Breast epithelium (tissue), 4 donors: ENCODE results near the gene NCK2. TPM values are rescaled to one million over a fixed set of nuclear protein-coding genes. Genes with fewer than 3 reads are reported as not detected.

Experiments used
- DNase-seq, 2 donors: peaks; one replicate each; pipeline ENCODE4 v3.0.0-alpha.2; 2019; ENCODE audit warnings: low spot score in 2 of 2
- H3K27ac ChIP-seq, 2 donors: fragments of 200-600 bp; sonication (generic) in 1 of 2; one replicate each; pipeline ENCODE4 v1.5.1; 2016 to 2019; ENCODE audit warnings: mild to moderate bottlenecking in 1 of 2
- H3K27me3 ChIP-seq, 2 donors: fragments of 200-600 bp; sonication (generic) in 1 of 2; one replicate each; pipeline versions ENCODE4 v1.5.1 to v1.6.0; 2017 to 2019; ENCODE audit warnings: control low read depth in 1 of 2, mild to moderate bottlenecking in 1 of 2
- H3K36me3 ChIP-seq: fragments of 200-600 bp; one replicate; pipeline ENCODE4 v1.5.1; 2019
- H3K4me1 ChIP-seq, 2 donors: fragments of 200-600 bp; sonication (generic); one replicate each; pipeline ENCODE4 v1.5.1; 2016 to 2019; ENCODE audit warnings: control low read depth in 1 of 2
- H3K4me3 ChIP-seq, 3 donors: fragments of 200-600 bp; sonication (generic); 1 replicate in 2 of 3; 2 replicates in 1 of 3; pipeline ENCODE4 v1.5.1; 2016 to 2019; ENCODE audit warnings: mild to moderate bottlenecking in 3 of 3, moderate library complexity in 2 of 3
- H3K9me3 ChIP-seq, 2 donors: fragments of 200-600 bp; sonication (generic) in 1 of 2; one replicate each; pipeline ENCODE4 v1.5.1; 2016 to 2019; ENCODE audit warnings: control low read depth in 1 of 2
- POLR2A ChIP-seq: fragments of 450-650 bp; IDR thresholded peaks from one replicate; pipeline ENCODE4 v1.6.1; 2016; ENCODE audit warnings: antibody characterized with exemption, mild to moderate bottlenecking, moderate library complexity
- POLR2AphosphoS5 ChIP-seq, 3 donors: sonication (generic); formaldehyde crosslinking; IDR thresholded peaks; one replicate each; pipeline ENCODE4 v1.6.1; 2017; ENCODE audit warnings: antibody characterized with exemption in 3 of 3
- intact Hi-C: fragments of 100-400 bp; cut with DNase I; formaldehyde crosslinking; loops from one replicate; pipeline ENCODE4 v1.15.1; 2023; ENCODE audit warnings: low total_unique reads
- total RNA-seq, 3 donors: library from RNA; depleted of rRNA; stranded (reverse); fragments of >200 nt; gene quantifications; one replicate each; pipeline ENCODE4 v1.1.0, GENCODE V29; 2016
- TF ChIP-seq, protein P1 (sequence below), 3 donors: fragments of 450-650 bp; IDR thresholded peaks; one replicate each; pipeline ENCODE4 v1.5.1; 2016 to 2017; ENCODE audit warnings: antibody characterized with exemption in 3 of 3, mild to moderate bottlenecking in 3 of 3, moderate library complexity in 3 of 3

Gene NCK2
- total RNA-seq, 3 donors from 2014 or later: 42.0 to 54.3 (median 46.9) TPM

DNA sequence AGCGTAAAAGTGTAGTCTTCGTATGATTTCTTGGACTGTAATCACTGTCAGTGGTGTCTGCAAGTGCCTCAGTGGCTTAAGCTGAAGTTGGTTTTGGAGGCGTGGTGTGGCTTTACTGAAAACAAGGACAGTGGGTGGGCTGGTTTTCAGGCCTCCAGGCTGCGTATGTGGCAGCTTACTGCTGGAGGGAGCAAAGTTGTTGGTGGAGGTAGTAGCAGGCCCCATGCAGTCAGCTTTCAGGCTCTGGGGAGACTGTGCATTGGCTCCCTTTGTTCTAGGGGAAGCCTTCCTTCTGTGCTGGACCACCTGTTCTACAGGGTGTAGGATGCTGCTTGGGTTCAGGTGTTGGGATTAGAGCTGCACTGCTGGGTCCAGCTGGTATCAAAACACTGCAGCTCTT lies 91.6 kb downstream of the NCK2 start:
- Histone ChIP-seq H3K36me3 (no peaks in the 10 kb centered on the region), H3K9me3 (peaks cover 0 to 37% of the 10 kb centered on the region in 2 donors), H3K27me3 (no peaks in the 10 kb centered on the region), H3K4me3 (no peak overlapping the region), H3K4me1 (no peaks in the 10 kb centered on the region), H3K27ac (no peak overlapping the region)
- TF ChIP-seq POLR2A (no peak), POLR2AphosphoS5 (IDR thresholded peaks at IDR 0.05) (no peak)
- TF ChIP-seq, protein P1, sequence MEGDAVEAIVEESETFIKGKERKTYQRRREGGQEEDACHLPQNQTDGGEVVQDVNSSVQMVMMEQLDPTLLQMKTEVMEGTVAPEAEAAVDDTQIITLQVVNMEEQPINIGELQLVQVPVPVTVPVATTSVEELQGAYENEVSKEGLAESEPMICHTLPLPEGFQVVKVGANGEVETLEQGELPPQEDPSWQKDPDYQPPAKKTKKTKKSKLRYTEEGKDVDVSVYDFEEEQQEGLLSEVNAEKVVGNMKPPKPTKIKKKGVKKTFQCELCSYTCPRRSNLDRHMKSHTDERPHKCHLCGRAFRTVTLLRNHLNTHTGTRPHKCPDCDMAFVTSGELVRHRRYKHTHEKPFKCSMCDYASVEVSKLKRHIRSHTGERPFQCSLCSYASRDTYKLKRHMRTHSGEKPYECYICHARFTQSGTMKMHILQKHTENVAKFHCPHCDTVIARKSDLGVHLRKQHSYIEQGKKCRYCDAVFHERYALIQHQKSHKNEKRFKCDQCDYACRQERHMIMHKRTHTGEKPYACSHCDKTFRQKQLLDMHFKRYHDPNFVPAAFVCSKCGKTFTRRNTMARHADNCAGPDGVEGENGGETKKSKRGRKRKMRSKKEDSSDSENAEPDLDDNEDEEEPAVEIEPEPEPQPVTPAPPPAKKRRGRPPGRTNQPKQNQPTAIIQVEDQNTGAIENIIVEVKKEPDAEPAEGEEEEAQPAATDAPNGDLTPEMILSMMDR (IDR thresholded peaks at IDR 0.05): no peak
- intact Hi-C loops: no loop called here
- no peak for DNase-seq

DNA sequence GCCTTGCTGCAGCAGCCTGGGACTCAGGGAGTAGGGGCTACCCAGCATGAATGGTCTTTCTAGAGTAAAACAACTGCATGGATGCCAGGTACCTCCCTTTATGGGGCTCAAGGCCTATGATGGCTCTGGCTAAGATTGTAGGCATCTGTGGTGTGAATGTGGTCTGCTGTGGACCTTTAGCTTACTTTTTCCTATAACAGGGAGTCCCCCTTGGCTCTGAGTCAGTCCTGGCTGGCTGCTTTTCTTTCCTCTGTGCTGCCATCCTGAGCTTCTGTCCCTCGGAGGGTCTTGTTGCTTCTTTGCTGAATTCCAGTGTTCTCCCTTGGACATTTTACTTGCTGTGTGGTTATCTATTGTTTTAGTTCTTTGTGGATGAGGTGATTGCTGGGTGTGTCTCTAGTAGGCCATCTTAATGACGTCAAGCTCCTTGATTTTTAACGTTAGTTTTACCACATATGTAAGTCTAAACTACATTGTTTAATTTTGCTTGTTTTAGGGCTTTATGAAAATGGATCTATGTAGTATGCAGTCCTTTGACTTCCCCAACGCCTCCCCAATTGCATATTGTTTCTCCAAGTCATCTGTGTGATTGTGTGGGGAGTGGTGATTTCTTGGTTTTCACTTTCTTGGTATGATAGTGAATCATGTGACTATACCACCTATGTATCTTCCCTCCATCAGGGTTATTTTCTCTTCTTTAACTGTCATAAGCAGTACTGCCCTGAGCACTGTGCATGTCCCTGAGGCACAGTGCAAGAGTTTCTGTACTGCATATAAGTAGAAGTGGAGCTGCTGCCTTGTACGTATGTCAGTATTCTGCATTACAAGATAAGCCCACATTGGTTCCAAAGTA lies 92.4 kb downstream of the NCK2 start:
- TF ChIP-seq, protein P1 (IDR thresholded peaks at IDR 0.05): no peak
- TF ChIP-seq POLR2A (no peak), POLR2AphosphoS5 (IDR thresholded peaks at IDR 0.05) (no peak)
- Histone ChIP-seq H3K27ac (no peak overlapping the region), H3K4me3 (no peak overlapping the region), H3K9me3 (peaks cover 0 to 30% of the 10 kb centered on the region in 2 donors), H3K4me1 (no peaks in the 10 kb centered on the region), H3K36me3 (no peaks in the 10 kb centered on the region), H3K27me3 (no peaks in the 10 kb centered on the region)
- DNase-seq: no peak
- intact Hi-C loops: no loop called here

DNA sequence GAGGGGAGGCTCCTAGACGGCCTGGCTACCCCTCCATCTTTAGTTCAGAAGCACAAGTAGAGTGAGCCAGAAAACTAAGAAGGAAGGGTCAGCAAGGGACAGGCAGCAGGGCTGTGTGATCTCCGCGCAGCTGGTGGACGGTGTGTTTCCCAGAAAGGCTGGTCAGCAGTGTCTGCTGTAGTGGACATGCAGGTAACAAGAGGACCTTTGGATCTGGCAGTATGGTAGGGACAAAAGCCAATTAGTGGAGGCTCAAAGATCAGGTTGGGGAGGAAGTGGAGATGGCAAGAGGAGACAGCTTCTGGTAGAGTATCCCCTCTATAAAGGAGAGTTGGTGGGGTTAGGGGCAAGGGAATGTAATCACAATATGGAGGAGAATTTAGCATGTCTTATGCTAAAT lies 95.1 kb downstream of the NCK2 start:
- H3K36me3 ChIP-seq: no peaks in the 10 kb centered on the region
- H3K27ac ChIP-seq: no peak overlapping the region
- TF ChIP-seq POLR2AphosphoS5 (IDR thresholded peaks at IDR 0.05) (no peak), POLR2A (no peak)
- TF ChIP-seq, protein P1 (IDR thresholded peaks at IDR 0.05): no peak

DNA sequence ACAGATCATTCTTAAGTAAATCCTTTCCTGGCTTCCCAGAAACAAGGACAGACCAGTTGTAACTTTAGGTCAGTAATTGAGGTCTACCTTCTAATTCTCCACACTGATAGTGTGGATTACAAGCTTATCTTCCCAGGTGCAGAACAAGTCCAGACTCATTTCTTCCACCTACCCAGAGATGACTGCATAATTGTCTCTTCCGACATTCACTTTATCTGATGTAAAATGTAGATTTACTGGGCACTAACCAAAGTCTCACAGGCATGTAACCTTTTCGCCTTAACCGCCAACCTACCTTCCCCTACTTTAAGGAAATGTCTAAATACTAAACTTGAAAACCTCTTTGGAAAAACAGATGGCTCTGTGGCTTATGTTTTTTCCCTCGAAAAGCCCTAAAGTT lies 96.2 kb downstream of the NCK2 start:
- Histone ChIP-seq H3K9me3 (no peaks in the 10 kb centered on the region), H3K4me1 (no peaks in the 10 kb centered on the region), H3K27ac (no peak overlapping the region), H3K4me3 (no peak overlapping the region), H3K36me3 (no peaks in the 10 kb centered on the region), H3K27me3 (no peaks in the 10 kb centered on the region)
- TF ChIP-seq, protein P1 (IDR thresholded peaks at IDR 0.05): no peak
- TF ChIP-seq POLR2A (no peak), POLR2AphosphoS5 (IDR thresholded peaks at IDR 0.05) (no peak)
- intact Hi-C loops: no loop called here
- no peak for DNase-seq

More for the DNA sequence above, 95.1 kb downstream of the NCK2 start:
- H3K4me3 ChIP-seq: no peak overlapping the region
- no peaks in the 10 kb centered on the region for H3K27me3 ChIP-seq
- no peaks in the 10 kb centered on the region for H3K4me1 ChIP-seq
- intact Hi-C loops: no loop called here
- peaks cover 0 to 11% of the 10 kb centered on the region in 2 donors for H3K9me3 ChIP-seq
- no peak for DNase-seq

DNA sequence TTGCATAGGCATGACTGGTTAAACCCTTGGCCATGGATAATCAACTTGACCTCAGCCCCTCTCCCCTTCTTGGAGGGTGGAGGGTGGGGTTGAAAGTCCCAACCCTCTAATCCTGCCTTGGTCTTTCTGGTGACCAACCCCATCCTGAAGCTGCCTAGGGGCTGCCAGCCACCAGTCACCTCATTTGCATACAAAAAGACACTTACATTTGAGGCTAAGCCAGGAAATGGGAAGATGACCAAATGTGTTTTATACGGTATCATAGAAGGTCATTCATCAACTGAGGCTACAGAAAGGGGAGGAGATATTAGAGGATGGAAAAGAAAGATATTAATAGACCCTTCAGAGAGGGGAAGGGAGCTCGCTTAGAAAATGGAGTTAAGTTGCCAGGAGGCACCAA lies 96.8 kb downstream of the NCK2 start:
- intact Hi-C loops: no loop called here
- TF ChIP-seq POLR2A: no peak
- TF ChIP-seq, protein P1 (IDR thresholded peaks at IDR 0.05): no peak
- TF ChIP-seq POLR2AphosphoS5 (IDR thresholded peaks at IDR 0.05): no peak
- no peaks in the 10 kb centered on the region for H3K9me3 ChIP-seq
- H3K4me1 ChIP-seq: no peaks in the 10 kb centered on the region
- H3K36me3 ChIP-seq: no peaks in the 10 kb centered on the region
- no peak for DNase-seq
- H3K27ac ChIP-seq: no peak overlapping the region
- H3K4me3 ChIP-seq: no peak overlapping the region
- no peaks in the 10 kb centered on the region for H3K27me3 ChIP-seq
